ENCODE results near the gene PIEZO2.

- TF ChIP-seq REST (IDR thresholded peaks at IDR 0.05; ENCODE audit: insufficient replicate concordance, low read depth), result no peak
- TF ChIP-seq, protein P1, sequence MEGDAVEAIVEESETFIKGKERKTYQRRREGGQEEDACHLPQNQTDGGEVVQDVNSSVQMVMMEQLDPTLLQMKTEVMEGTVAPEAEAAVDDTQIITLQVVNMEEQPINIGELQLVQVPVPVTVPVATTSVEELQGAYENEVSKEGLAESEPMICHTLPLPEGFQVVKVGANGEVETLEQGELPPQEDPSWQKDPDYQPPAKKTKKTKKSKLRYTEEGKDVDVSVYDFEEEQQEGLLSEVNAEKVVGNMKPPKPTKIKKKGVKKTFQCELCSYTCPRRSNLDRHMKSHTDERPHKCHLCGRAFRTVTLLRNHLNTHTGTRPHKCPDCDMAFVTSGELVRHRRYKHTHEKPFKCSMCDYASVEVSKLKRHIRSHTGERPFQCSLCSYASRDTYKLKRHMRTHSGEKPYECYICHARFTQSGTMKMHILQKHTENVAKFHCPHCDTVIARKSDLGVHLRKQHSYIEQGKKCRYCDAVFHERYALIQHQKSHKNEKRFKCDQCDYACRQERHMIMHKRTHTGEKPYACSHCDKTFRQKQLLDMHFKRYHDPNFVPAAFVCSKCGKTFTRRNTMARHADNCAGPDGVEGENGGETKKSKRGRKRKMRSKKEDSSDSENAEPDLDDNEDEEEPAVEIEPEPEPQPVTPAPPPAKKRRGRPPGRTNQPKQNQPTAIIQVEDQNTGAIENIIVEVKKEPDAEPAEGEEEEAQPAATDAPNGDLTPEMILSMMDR (IDR thresholded peaks at IDR 0.05; ENCODE audit: insufficient read depth, low read length), result no peak
- no peak for TF ChIP-seq POLR2AphosphoS5 (IDR thresholded peaks at IDR 0.05; ENCODE audit: low read depth)
These were observed 442.1 kb downstream of the PIEZO2 start for GRCh38 chr18:10707294-10707693.
